ENCODE measurements around the gene SPPL2B.

Gene SPPL2B

DNA sequence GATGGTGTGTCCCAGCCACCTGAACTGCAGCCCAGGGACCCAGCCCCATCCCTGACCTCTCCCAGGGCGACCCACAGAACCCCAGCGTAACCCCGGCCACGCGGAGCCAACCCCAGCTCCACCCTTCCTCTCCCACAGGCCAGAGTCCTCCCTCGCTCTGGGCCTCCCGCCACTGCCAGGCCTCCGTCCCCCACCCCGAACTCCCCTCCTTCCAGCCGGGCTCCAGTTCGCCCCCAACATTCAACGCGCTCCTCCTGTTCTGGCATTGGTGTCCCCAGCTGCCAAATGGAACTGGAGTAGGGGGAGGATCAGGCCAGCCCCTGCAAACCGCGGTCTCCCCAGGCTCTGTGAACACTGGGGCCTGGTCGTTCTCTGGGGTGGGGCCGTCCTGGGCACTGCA is 28.0 kb upstream of the SPPL2B start:
- no peak for DNase-seq

DNA sequence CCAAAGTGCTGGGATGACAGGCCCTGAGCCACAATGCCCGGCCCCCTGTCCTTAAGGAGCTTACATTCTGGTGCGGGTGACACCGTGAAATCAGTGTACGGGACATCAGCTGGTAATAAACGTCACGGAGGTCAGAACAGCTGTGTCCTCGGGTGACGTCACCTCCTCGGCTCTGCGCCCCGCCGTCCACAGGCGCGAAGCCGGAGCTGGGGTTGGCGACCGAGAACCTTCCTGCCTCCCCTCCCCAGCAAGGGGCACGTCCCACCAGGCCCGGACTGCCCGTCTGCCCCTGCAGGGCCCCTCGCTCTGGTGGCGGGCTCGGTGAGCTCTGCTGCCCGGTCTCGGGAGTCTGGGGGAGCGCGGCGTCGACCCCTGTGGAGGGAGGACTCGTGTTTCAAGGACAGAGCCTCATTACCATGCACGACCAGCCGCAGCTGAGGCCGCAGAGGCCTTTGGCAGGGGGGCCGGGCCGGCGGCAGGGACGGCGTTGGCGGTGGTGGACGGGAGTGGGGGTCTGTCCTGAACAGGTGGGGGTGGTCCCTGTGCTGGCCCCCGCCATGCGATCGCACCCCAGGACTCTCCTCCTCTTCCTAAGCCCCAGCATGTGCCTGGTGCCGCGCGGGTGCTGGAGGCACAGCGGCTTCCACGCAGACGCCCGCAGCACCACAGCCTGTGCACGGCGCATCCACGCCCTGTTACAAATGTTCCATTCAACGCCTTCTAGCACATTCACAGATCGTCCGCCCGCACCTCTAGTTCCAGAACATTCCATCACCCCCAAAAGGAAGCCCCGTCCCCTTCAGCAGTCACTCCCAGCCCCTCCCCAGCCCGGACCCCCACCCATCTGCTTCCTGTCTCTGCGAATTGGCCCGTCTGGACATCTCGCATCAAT is 25.9 kb upstream of the SPPL2B start:
- peak; percentile 44 to 69 (median 60) for DNase-seq

DNA sequence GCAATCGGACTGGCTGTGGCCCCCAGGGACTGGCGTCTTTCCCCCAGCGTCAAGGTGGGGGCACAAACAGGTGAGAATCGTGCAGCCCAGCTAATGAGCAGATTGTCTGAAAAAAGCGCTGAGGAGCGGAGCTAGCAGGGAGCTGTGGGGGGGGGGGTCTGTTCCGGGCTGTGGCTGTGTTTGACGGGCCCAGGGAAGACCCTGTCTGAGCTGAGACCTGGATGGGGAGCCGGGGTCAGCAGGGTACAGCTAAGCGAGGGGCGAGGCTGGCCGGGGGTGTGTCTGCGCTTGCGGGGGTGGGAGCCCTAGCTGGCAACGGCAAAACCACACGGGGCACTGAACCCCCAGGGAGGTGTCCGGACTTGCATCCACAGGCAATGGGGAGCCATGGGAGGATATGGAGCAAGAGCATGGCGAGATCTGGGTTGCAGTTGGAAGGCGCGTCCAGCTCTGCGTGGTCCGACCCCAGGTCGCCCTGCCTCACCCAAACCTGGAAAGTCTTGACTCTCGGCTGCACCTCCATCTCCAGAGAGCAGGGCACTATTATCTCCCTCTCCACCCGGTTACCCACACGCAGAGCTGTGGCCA is 25.2 kb upstream of the SPPL2B start:
- no peak for DNase-seq

DNA sequence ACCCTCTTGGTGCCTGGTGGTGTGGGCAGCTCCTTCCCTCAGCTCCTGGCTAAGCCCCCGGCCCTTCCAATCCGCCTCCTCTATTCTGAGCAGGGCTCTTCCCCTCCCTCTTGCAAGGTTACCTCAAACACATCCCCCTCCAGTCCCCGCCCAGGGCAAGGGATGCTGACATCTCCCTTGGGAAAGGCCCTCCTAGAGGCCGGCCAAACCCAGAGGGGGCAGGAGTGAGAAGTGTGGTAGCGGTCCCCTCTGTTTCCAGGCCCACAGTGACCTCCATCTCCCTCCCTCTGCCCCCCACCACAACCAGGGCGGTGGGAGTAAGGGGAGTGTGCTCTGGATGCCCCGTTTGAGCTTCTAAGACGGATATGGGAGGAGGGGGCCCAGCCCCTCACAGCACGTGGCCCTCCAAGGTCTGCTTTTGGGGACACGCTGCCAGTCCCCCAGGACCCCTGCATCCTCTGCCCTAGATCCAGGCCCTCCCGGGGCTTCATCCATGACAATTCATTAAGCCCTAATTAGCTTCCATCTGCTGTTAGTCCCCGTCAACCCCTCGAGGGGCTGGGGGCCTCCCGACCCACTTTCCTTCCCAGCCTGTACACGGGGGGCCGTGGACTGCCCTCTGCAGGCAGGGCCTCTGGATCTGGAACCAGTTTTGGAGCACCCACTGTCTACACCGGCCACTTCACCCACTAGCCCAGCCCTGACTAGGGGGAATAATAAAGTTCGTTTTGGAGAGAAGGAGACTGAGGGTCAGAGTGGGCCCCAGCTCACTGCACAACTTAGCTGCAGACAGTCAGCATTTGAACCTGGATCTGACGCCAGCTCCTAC is 22.8 kb upstream of the SPPL2B start:
- no peak for DNase-seq

DNA sequence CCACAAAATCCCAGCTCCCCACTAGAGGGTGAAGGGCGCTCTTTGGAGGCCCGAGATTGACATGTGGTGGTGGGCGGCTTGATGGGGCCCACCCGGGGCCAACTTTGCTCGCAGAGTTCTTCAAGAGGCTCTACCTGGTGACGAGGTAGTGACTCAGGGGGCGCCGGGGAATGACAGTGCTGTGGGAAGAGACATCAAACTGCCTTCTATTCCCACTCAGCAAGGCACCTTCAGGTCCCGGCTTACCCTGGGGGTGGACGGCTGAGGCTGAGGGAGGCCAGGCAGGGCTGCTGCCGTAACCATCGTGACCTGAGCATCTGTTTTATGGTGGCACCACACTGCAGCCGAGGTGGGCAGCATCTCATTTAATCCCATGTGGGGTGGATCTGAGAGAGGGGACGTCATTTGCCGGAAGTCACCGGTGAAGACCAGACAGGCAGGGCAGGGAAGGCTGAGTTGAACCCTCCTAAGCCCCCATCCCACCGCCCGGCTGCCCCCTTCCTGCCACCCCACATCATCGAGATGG is 22.1 kb upstream of the SPPL2B start:
- no peak for DNase-seq

DNA sequence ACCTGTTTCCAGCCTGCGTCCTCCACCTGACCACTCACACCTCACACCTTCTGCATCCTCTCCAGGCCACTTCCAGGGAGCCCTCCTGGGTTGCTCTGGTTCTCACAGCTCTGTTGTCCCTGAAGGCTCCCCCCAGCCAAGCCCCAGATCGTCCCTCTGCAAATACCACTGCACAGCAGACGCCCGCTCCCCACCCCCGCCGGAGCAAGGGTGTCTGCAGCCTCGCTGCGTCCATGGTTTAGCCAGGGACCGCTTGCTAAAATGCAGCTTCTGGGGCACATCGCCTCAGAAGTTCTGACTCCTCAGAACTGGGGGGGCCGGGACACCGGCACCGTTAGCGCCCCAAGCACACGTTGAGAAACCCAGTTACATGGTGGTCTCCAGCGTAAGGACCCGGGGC is 21.5 kb upstream of the SPPL2B start:
- no peak for DNase-seq

DNA sequence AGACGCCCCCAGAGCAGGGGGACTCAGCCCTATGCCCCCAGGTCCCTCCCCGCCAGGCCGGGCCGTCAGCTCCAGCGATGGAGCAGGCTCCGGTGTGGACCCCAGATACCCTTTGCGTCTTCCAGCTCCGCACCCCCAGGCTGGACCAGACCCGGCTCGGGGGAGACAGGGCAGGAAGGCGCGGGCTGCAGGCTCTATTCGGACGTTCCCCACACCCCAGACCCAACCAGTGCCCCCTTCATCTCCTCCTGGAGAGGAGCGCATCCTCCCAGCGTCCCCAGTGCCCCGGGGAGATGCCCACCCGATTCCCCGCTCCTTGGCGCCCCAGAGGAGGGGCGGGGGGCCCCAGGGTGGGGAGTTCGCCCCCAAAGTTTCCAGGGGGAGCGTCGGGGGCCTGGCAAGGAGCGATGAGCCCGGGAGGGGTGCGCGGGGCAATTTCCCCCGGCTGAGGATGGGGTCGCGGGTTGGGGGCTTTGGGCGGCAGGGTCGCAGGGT is 20.9 kb upstream of the SPPL2B start:
- no peak for DNase-seq

DNA sequence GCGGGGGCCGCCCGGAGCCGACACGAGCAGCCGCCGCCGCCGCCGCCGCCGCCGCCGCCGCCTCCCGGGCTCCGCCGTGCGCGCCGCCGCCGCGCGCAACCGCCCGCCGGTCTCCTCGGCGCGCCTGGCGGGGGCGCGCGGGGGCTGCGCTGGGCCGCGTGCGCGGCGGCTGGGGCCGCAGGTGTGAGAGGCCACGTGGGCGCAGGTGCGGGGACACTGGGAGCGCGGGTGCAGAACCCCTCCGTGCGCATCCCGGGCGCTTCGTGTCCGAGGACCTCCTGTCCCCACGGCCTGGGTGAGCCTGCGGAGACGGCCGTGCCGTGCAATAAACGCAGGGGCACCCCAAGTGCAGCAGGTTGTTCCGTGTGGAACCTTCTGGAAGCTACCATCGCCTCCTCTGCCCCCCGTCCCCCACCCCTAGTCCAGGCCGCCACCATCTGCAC is 20.3 kb upstream of the SPPL2B start, which contains the start of gene LINGO3:
LINGO3 (minus strand) TSS at position 41 of the 443 bp plus-strand sequence. CDS start 16,378 bp downstream, outside the sequence.
- DNase-seq = no peak

DNA sequence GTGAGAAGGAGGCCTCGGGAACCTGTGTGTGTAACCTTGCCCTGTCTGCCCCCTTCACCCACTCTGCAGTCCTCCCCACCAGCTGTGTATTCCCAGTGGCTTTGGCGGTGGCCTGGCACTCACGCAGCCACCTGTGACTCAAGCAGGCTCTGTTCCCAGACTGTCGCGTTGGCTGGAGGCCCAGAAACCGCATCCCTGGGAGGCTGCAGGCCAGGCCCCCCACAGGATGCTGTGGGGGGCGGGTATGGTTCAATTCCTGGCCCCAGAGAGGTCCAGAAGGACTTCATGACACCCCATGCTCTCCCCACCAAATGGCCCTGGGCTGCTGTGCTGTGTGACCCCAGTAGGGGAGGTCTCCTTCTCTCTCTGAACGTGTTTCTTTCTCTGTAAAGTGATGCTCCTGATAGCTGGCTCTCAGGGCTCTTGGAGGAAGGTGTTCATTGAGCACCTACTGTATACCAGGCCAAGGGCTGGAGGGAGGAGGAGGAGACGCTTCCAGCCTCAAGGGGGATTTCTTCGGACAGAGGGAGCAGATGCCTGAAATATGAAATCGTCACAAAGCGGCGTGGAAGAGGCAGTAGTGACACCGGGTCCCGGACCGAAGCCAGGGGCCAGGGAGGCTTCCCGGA is 18.6 kb upstream of the SPPL2B start:
- no peak for DNase-seq

DNA sequence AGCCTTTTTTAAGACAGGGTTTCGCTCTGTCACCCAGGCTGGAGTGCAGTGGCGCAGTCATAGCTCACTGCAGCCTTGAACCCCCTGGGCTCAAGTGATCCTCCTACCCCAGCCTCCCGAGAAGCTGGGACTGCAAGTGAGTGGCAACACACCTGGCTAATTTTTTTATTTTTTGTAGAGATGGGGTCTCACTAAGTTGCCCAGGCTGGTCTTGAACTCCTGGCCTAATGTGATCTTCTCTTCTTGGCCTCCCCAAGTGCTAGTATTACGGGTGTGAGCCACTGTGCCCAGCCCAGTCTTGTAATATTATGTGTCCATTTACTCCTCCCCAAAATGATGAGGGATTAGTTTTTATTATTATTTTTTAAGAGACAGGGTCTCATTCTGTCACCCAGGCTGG is 17.4 kb upstream of the SPPL2B start:
- no peak for DNase-seq

DNA sequence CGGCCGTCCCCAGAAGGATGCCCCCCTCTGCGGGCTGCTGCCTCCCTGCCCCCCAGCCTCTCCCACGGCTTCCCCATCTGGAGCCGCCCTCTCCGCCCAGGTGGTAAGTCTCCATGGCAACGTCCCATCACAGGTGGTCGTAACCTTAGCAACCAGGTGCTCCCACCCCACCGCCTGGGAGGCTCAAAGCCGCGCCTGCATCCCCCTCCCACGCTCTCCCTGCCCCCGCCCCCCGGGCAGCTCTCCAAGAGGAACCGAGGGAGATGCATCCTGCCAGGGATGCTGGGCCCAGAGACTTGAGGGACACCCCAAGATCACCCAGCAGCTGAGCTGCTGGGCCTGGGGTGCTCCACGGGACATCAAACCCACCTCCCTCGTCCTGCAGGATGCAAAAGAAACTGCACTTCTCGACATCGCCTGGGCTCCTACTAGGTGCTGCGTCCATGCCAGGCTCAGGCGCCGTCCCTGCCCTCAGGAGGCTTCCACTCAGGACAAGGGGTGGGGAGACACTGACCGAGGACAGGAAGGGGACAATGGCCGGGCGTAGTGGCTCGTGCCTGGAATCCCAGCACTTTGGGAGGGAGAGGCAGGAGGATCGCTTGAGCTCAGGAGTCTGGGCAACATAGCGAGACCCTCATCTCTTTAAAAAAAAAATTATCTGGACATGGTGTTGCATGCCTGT is 15.5 kb upstream of the SPPL2B start:
- no peak for DNase-seq

DNA sequence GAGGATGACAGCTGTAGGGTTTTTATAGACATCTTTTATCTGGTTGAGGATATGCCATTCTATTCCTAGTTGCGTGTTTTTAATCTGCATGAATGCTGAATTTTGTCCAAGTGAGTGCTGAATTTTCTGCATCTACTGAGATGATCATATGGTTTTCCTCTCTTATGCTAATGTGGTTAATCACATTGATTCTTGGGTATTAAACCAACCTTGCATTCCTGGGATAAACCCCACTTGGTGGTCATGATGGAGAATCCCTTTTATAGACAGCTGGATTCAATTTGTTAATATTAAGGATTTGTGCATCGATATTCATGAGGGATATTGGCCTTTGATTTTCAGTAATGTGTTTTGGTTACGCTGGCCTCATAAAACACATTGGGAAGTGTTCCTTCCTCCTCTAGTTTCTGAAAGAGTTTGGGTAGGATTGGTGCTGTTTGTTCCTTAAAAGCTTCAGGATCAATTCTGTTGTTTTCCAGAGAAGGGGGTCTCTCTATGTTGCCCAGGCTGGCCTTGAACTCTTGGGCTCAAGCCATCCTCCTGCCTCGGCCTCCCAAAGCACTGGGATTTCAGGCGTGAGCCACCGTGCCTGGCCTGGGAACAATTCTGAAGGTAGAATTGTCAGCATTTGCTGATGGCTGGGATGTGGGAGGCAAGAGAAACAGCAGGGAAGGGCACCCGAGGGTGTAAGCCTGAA is 13.2 kb upstream of the SPPL2B start:
- DNase-seq = no peak

DNA sequence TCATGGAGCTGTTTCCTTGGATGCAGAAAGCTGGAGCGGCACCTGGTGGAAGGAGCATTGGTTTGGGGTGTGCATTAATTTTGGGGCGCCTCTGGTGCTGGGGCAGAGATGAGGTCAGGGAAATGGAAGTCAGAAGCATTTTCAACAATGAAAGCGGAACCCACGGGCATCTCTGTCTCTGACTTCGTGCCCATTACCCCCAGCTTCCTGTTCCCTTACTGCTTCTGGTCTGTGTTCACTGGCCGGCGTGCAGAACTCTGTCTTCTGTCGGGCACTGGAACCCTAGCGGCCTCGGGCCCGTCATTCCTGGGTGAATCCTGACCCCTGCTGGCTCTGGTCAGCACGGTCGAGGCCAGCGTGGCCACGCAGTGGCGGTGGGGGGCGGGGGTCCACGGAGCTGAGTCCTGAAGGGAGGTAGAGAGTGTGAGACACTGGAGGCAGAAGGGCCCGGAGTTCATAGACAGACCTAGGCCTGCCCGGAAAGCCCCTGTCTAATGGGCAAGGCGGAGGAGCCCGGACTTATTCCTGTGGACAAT is 12.6 kb upstream of the SPPL2B start:
- peak; percentile 91 to 96 (median 94) for DNase-seq

DNA sequence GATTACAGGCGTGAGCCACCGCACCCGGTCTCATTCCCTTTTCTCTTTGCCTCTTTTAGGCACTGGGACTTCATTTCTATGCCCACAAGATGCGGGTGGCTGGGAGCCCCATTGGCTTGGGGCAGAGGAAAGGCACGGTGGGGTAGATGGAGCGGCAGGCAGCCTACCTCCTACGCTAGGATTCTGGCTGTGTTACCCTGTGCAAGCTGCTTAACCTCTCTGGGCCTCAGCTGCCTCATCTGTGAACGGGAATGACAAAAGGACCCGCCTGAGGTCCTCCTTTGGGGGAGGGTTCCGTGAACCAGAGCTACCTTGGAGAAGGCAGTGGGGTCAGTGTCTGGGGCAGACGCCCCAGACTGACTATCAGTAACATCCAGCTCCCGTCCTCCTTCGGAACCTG is 11.2 kb upstream of the SPPL2B start:
- no peak for DNase-seq

DNA sequence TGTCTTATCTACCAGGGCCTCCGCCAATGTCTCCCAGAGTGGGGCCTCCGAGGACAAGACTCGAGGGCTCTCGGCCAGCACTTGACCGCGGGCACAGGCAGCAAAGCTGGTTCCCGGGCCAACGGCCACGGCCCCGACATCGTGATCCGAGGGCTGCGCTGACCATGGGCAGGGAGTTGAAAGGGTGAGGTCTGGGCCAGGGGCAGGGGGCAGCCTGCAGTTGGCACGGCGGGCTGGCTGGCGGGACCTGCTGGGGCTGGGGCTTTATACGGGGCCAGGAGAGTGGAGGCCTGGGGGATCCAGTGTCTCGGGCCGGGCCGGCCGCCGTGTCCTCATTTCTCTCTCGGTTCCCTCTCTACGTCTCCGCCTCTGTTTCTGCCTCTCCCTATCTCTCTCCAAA is 10.7 kb upstream of the SPPL2B start:
- no peak for DNase-seq

DNA sequence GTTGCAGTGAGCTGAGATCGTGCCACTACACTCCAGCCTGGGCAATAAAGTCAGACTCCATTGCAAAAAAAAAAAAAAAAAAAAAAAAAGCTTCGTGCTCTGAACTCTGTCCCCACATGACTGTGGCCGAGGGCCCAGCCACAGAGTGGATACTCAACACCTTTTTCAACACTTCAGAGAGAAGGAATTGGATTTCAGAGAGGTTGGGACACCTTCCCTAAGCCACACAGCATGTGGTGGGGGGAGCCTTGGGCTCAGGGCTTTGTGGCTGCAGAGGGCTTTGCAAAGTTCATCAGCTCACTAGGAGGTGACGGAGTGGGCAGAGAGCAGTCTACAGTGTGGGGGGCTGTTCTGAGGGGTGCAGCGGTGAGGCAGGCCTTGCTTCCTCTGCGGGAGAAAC is 9.6 kb upstream of the SPPL2B start:
- DNase-seq = no peak

DNA sequence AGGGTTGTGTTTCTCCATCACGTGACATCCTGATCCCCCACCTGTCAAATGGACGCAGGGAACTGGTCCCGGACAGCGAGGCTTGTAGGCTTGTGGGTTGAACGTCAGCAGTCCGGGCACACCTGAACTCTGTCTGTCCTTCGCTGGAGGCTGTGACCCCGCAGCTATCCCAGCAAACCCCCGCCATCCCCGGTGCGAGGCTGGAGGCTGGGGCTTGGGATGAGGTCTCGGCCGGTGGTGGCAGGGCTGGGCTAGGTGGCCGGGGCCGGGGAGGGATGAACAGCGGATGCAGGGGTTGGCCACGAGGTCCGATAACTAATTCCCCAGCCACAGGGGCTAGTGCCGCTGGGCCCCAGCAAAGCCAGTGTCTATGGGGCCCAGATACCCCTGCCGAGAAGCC is 8.9 kb upstream of the SPPL2B start:
- DNase-seq = no peak

DNA sequence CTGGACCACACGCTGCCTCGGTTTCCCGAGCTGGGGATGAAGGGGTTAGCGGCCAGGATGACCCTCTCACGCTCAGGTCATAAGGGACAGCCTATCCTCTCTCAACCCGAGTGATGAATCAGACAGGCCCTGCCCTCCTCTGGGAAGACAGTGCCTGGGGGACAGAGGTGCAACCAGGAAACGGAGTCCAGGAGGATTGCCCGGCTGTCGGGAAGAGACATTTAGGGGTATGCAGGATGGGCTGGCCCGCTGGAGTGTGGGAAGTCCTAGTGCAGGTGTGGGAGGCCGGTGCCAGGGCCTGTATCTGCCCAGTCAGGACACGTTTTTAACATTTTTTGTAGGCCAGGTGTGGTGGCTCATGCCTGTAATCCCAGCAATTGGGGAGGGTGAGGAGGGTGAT is 8.4 kb upstream of the SPPL2B start:
- no peak for DNase-seq

DNA sequence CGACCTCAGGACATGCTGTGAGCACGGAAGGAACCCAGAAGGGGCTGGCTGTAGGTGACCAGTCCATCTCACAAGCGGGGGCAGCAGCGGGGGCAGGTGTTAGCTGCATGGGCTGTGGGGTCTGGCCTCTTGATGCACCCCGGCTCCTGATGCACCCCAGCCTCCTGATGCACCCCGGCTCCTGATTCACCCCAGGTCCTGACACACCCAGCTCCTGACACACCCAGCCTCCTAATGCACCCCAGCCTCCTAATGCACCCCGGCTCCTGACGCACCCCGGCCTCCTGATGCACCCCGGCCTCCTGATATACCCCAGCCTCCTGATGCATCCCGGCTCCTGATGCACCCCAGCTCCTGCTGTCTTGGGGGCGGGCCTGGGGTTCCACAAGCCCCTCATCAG is 7.5 kb upstream of the SPPL2B start:
- DNase-seq = no peak

DNA sequence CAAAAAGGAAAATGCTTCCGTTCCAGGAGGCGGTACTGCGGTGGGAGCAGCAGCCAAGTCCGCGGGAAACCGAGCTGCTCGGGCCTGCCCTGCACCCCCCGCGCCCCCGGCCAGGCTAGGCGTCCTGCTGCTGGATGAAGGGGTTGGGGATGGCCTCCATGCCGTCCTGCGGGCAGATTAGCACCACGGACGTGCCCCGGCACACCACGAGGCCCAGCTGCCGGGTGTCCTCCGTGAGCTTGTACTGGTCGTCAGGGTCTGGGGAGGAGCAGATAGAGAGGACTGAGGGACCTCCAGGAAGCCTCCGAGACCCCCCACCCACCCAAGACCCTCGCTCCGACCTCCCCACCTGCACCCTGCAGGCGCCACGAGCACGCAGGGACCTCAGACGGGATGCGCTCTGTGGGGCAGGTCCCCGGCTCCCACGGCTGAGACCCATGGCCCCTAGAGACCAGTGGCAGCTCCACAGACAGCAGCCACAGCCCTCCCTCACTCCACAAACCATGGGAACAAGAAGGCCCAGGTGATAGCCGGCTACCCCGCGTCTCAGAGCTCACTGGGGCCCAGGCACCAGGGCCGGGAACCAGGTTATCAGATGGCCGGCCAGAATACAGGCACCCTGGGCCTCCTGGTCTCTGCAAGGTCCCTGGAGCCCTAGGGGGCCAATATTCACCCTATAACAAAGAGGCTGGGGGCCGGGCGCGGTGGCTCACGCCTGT is 6.8 kb upstream of the SPPL2B start:
- no peak for DNase-seq
